GM12875 (cell line): ENCODE results near the gene TBC1D19.
"Not testable (repeated sequence)": the region's sequence is repeated elsewhere in the genome, so short reads cannot be mapped to it uniquely, and the experiment has no call there.

ENCODE experiments used
- H3K4me3 ChIP-seq: one replicate; pipeline ENCODE4 v1.5.1; 2011; ENCODE audit warnings: low read depth, low read length, control low read depth
- CTCF ChIP-seq: IDR thresholded peaks from 2 replicates; pipeline ENCODE4 v1.5.1; 2011; ENCODE audit warnings: low read depth, mild to moderate bottlenecking, control low read depth, inconsistent platforms, low read length, moderate library complexity, borderline replicate concordance; ENCODE audit not compliant: insufficient read depth

Gene TBC1D19

GRCh38 chr4:26568446-26568994, 15.4 kb upstream of the TBC1D19 start:
- no peak for TF ChIP-seq CTCF
- H3K4me3 ChIP-seq, result no peak overlapping the region

GRCh38 chr4:26570596-26570995, 13.3 kb upstream of the TBC1D19 start:
- TF ChIP-seq CTCF, result no peak
- H3K4me3 ChIP-seq, result no peak overlapping the region

- no peak overlapping the region for H3K4me3 ChIP-seq
- no peak for TF ChIP-seq CTCF
These were observed 10.5 kb upstream of the TBC1D19 start for GRCh38 chr4:26573389-26573794.

GRCh38 chr4:26574563-26574962, 9.3 kb upstream of the TBC1D19 start:
- no peak overlapping the region for H3K4me3 ChIP-seq
- TF ChIP-seq CTCF, result no peak

- H3K4me3 ChIP-seq, result no peak overlapping the region
These were observed 7.6 kb upstream of the TBC1D19 start for GRCh38 chr4:26576231-26576739.

GRCh38 chr4:26577066-26577465, 6.8 kb upstream of the TBC1D19 start:
- TF ChIP-seq CTCF, result no peak
- H3K4me3 ChIP-seq, result no peak overlapping the region

More at GRCh38 chr4:26576231-26576739, 7.6 kb upstream of the TBC1D19 start:
- no peak for TF ChIP-seq CTCF

GRCh38 chr4:26579169-26579568, 4.7 kb upstream of the TBC1D19 start:
- TF ChIP-seq CTCF, result no peak
- no peak overlapping the region for H3K4me3 ChIP-seq

GRCh38 chr4:26581341-26581740, 2.5 kb upstream of the TBC1D19 start:
- H3K4me3 ChIP-seq, result not testable (repeated sequence)
